Body of pancreas (tissue), 4 donors: Measurements from ENCODE around the gene ARHGAP15.

Source experiments
- POLR2A ChIP-seq, 3 donors: fragments of 450-650 bp; IDR thresholded peaks; one replicate each; pipeline ENCODE4 v1.6.1; 2016; ENCODE audit warnings: antibody characterized with exemption in 3 of 3, mild to moderate bottlenecking in 2 of 3
- TF ChIP-seq, protein P1 (sequence below), 7 experiments: fragments of 450-650 bp in 4 of 7; fragments of 200-600 bp in 3 of 7; sonication (generic) in 3 of 7; IDR thresholded peaks; one replicate each; pipeline ENCODE4 v1.5.1; 2016 to 2019; ENCODE audit warnings: antibody characterized with exemption in 7 of 7

DNA sequence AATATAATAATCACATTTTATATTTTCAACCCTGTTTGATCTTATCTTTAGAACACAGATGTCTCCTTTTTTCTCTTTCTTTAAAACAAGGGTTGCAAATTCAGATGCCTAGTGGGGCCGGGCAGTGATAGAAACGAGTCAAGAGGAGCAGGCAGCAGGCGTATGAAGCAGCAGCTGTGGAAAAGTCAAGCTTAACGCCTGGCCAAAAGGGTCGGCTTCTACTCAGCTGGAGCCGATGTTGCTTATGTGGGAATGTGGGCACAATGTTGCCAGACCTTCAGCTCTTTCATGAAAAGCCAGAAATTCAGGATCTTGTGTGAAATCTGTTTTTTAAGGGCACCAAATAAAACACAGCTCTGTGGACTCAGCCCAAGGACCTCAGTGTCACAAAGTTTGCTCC lies 642.7 kb downstream of the ARHGAP15 start:
- TF ChIP-seq, protein P1, sequence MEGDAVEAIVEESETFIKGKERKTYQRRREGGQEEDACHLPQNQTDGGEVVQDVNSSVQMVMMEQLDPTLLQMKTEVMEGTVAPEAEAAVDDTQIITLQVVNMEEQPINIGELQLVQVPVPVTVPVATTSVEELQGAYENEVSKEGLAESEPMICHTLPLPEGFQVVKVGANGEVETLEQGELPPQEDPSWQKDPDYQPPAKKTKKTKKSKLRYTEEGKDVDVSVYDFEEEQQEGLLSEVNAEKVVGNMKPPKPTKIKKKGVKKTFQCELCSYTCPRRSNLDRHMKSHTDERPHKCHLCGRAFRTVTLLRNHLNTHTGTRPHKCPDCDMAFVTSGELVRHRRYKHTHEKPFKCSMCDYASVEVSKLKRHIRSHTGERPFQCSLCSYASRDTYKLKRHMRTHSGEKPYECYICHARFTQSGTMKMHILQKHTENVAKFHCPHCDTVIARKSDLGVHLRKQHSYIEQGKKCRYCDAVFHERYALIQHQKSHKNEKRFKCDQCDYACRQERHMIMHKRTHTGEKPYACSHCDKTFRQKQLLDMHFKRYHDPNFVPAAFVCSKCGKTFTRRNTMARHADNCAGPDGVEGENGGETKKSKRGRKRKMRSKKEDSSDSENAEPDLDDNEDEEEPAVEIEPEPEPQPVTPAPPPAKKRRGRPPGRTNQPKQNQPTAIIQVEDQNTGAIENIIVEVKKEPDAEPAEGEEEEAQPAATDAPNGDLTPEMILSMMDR (IDR thresholded peaks at IDR 0.05): no peak
- no peak for TF ChIP-seq POLR2A (IDR thresholded peaks at IDR 0.05)
